DND-41 (cell line): ENCODE measurements around the gene POLD1.

Experiments used
- EZH2 ChIP-seq: IDR thresholded peaks from 3 replicates; pipeline ENCODE4 v1.6.1; 2012; ENCODE audit warnings: borderline replicate concordance, low read depth, mild to moderate bottlenecking, moderate library complexity, low read length, inconsistent platforms; ENCODE audit not compliant: severe bottlenecking
- TF ChIP-seq, protein P1 (sequence below): IDR thresholded peaks from 2 replicates; pipeline ENCODE4 v1.5.1; 2012; ENCODE audit warnings: borderline replicate concordance, low read length, moderate library complexity, mild to moderate bottlenecking; ENCODE audit not compliant: poor library complexity, severe bottlenecking; ENCODE audit errors: extremely low read depth

DNA sequence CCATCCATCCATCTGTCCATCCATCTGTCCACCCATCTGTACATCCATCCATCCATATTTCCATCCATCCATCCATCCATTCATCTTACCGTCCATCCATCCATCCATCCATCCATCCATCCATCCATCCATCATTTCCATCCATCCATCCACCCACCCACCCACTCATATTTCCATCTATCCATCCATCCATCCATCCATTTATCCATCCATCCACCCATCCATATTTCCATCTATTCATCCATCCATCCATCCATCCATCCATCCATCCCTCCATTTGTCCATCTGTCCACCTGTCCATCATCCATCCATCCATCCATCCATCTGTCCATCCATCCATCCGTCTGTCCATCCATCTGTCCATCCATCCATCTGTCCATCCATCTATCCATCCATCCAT lies 71.8 kb downstream of the POLD1 start:
- TF ChIP-seq, protein P1, sequence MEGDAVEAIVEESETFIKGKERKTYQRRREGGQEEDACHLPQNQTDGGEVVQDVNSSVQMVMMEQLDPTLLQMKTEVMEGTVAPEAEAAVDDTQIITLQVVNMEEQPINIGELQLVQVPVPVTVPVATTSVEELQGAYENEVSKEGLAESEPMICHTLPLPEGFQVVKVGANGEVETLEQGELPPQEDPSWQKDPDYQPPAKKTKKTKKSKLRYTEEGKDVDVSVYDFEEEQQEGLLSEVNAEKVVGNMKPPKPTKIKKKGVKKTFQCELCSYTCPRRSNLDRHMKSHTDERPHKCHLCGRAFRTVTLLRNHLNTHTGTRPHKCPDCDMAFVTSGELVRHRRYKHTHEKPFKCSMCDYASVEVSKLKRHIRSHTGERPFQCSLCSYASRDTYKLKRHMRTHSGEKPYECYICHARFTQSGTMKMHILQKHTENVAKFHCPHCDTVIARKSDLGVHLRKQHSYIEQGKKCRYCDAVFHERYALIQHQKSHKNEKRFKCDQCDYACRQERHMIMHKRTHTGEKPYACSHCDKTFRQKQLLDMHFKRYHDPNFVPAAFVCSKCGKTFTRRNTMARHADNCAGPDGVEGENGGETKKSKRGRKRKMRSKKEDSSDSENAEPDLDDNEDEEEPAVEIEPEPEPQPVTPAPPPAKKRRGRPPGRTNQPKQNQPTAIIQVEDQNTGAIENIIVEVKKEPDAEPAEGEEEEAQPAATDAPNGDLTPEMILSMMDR = no peak
- no peak for TF ChIP-seq EZH2
